Measurements from ENCODE around the gene TSPAN31. TPM values are rescaled to one million over a fixed set of nuclear protein-coding genes. Genes with fewer than 3 reads are reported as not detected.

The TSPAN31 gene
- total RNA-seq, 1 donor: 62.2 TPM

DNA sequence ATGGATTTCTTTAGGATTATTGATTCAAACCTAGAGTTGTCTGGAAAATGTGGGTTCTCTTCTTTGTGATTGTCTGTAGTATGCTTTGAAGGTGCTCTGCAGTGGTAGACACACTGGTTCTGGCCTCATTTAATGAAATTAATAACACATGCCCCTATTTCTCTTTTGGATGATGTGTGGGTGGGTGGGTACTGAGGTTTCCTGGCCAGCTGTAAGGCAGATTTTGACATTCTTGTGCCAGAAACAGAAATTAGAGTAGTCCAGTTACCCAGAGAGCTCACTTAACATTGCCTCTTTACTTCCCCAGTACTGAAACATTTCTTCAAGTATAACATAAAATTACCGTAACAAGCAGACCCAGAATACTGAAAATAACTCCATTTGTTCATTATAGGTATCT, 52.2 kb downstream of the TSPAN31 start:
- no peak for DNase-seq (ENCODE audit: low read depth)
- TF ChIP-seq, protein P1, sequence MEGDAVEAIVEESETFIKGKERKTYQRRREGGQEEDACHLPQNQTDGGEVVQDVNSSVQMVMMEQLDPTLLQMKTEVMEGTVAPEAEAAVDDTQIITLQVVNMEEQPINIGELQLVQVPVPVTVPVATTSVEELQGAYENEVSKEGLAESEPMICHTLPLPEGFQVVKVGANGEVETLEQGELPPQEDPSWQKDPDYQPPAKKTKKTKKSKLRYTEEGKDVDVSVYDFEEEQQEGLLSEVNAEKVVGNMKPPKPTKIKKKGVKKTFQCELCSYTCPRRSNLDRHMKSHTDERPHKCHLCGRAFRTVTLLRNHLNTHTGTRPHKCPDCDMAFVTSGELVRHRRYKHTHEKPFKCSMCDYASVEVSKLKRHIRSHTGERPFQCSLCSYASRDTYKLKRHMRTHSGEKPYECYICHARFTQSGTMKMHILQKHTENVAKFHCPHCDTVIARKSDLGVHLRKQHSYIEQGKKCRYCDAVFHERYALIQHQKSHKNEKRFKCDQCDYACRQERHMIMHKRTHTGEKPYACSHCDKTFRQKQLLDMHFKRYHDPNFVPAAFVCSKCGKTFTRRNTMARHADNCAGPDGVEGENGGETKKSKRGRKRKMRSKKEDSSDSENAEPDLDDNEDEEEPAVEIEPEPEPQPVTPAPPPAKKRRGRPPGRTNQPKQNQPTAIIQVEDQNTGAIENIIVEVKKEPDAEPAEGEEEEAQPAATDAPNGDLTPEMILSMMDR (IDR thresholded peaks at IDR 0.05; ENCODE audit: insufficient read depth, low read depth, low read length): no peak
- no peak overlapping the region for H3K4me3 ChIP-seq (ENCODE audit: low read depth, low read length)

DNA sequence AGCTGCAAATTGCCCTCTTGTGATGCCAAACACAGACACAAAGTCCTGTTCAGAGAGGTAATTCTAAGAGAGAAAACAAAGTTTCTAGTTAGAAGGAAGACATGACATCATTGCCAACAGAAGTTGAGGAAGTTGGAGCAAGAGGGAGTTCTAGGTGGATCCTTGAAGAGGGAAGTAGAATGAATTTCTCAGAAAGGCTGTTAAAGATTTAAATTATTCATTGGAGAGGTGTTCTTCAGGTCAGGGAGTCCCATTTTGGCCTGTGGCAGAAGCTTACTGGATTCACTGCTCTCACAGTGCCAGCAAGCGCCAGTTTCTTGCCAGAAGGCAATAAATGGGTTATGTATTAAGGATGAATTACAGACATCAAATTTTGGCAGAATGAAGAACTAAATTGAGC, 53.1 kb downstream of the TSPAN31 start:
- DNase-seq (ENCODE audit: low read depth): no peak
- TF ChIP-seq, protein P1 (IDR thresholded peaks at IDR 0.05; ENCODE audit: insufficient read depth, low read depth, low read length): no peak
- no peak overlapping the region for H3K4me3 ChIP-seq (ENCODE audit: low read depth, low read length)

Other genes starting within 250 kb of the TSPAN31 start
- gene DDIT3, start 224.5 kb upstream of the TSPAN31 start, total RNA-seq: 18.1 and 56.7 TPM in 2 replicates
- 4.8 and 6.9 TPM in 2 replicates for gene MBD6, start 222.2 kb upstream of the TSPAN31 start, total RNA-seq
- 111 and 120 TPM in 2 replicates for gene DCTN2, start 197.8 kb upstream of the TSPAN31 start, total RNA-seq
- gene KIF5A, start 195.0 kb upstream of the TSPAN31 start, total RNA-seq: 0.86 and 1.3 TPM in 2 replicates
- 21.3 and 33.2 TPM in 2 replicates for gene PIP4K2C, start 153.8 kb upstream of the TSPAN31 start, total RNA-seq
- 19.0 and 22.9 TPM in 2 replicates for gene DTX3, start 140.2 kb upstream of the TSPAN31 start, total RNA-seq
- 28.0 and 48.4 TPM in 2 replicates for gene ARHGEF25, start 133.6 kb upstream of the TSPAN31 start, total RNA-seq
- 3.0 and 5.2 TPM in 2 replicates for gene B4GALNT1, start 111.8 kb upstream of the TSPAN31 start, total RNA-seq
- gene OS9, start 50.9 kb upstream of the TSPAN31 start, total RNA-seq: 95.3 and 98.0 TPM in 2 replicates
- gene AGAP2, start 6.3 kb upstream of the TSPAN31 start, total RNA-seq: 0.32 and 0.43 TPM in 2 replicates
- 226 and 299 TPM in 2 replicates for gene CDK4, start 7.3 kb downstream of the TSPAN31 start, total RNA-seq
- gene MARCHF9, start 10.1 kb downstream of the TSPAN31 start, total RNA-seq: 2.6 and 3.5 TPM in 2 replicates
- 0.97 and 3.0 TPM in 2 replicates for gene CYP27B1, start 22.0 kb downstream of the TSPAN31 start, total RNA-seq
- gene METTL1, start 27.1 kb downstream of the TSPAN31 start, total RNA-seq: 5.2 and 7.4 TPM in 2 replicates
- gene EEF1AKMT3, start 27.6 kb downstream of the TSPAN31 start, total RNA-seq: 6.9 and 8.1 TPM in 2 replicates
- 19.0 and 25.5 TPM in 2 replicates for gene TSFM, start 37.7 kb downstream of the TSPAN31 start, total RNA-seq
- gene AVIL, start 73.7 kb downstream of the TSPAN31 start, total RNA-seq: 2.9 and 4.3 TPM in 2 replicates
- gene CTDSP2, start 101.7 kb downstream of the TSPAN31 start, total RNA-seq: 64.8 and 76.0 TPM in 2 replicates
- 7.1 and 9.9 TPM in 2 replicates for gene ATP23, start 196.5 kb downstream of the TSPAN31 start, total RNA-seq

All from fibroblast of villous mesenchyme (primary cell).